Pancreas (tissue), 10 donors: ENCODE measurements around the gene TMEM145. TPM values are rescaled to one million over a fixed set of nuclear protein-coding genes. Genes with fewer than 3 reads are reported as not detected.
A peak's percentile ranks its signal among the peaks of the same experiment; 100 is the strongest.

ENCODE experiments used
- ATAC-seq, 4 donors: fragments of 200-7000 bp; cut with Tn5 transposase; one replicate each; pipeline versions ENCODE4 v1.8.0 to v1.9.1; 2020; ENCODE audit warnings: mild to moderate bottlenecking in 4 of 4, moderate library complexity in 4 of 4
- DNase-seq, 6 donors: peaks; one replicate each; pipeline ENCODE4 v3.0.0-alpha.2; 2020
- FAIRE-seq: peaks from 2 replicates; lab custom pipeline; 2012; peaks lifted over from hg19 to GRCh38; lab: Jason Lieb, UNC
- H3K27ac ChIP-seq, 4 donors: fragments of 200-600 bp; sonication (generic); 1 replicate in 3 of 4; 2 replicates in 1 of 4; pipeline versions ENCODE4 v1.5.0 to v1.8.0; 2020
- H3K27me3 ChIP-seq, 4 donors: fragments of 200-600 bp; one replicate each; pipeline ENCODE4 v1.8.0; 2021
- H3K36me3 ChIP-seq, 3 donors: fragments of 200-600 bp; sonication (generic) in 1 of 3; one replicate each; pipeline versions ENCODE4 v1.5.0 to v1.8.0; 2020 to 2021
- H3K4me1 ChIP-seq, 3 donors: fragments of 200-600 bp; one replicate each; pipeline ENCODE4 v1.8.0; 2021
- H3K4me3 ChIP-seq, 4 donors: fragments of 200-600 bp; sonication (generic) in 2 of 4; one replicate each; pipeline versions ENCODE4 v1.5.0 to v1.8.0; 2020 to 2021
- H3K9me3 ChIP-seq, 4 donors: fragments of 200-600 bp; one replicate each; pipeline ENCODE4 v1.8.0; 2021
- WGBS, 2 donors: extraction: QIAGEN DNeasy Blood & Tissue Kit; methylation state at CpG; one replicate each; pipeline ENCODE4 v1.1.7; 2013; 5-methylcytosine and 5-hydroxymethylcytosine counted together
- intact Hi-C, 3 donors: fragments of 100-400 bp; cut with DNase I; formaldehyde crosslinking; loops; one replicate each; pipeline versions ENCODE4 v1.11.1 to v1.14.2; 2022
- polyA plus RNA-seq, 2 donors: library from polyadenylated mRNA; stranded (reverse); fragments of 200-250 nt; gene quantifications; one replicate each; pipeline ENCODE4 v1.2.3, GENCODE V29; 2013
- total RNA-seq, 6 donors: library from RNA; stranded (reverse); fragmentation: NEBNext Ultra II Directional in 4 of 6; extraction: Animal tissue kit (Norgen Biotek cat#: 25700) in 4 of 6; gene quantifications; one replicate each; pipeline versions ENCODE4 v1.2.1 to v1.2.4, GENCODE V29; 2021 to 2023
- TF ChIP-seq, protein P1 (sequence below), 4 donors: fragments of 200-600 bp; sonication (generic) in 3 of 4; IDR thresholded peaks; one replicate each; pipeline versions ENCODE4 v1.5.0 to v1.8.0; 2021; ENCODE audit warnings: antibody characterized with exemption in 4 of 4
- donor health status: healthy with polysubstance abuse.
- donor health status: DM: no; HTN: no; CAD: no; lungs with moderate emphysema.
- donor health status: DM: no; HTN: no; CAD: no.
- donor health status: control.
- donor health status: control.
- donor health status: Bipolar disorder and iron deficiency.
- donor health status: DM: yes; HTN: yes; CAD: no.
- donor health status: DM: no; HTN: no; CAD: no.
- donor health status: DM: no; HTN: no; CAD: no.
- donor health status: DM: yes; HTN: yes; CAD: no.

Gene TMEM145
- total and polyA plus RNA-seq, 8 donors: 0.46 to 8.2 (median 1.0) TPM

GRCh38 chr19:42295342-42295741 is 17.8 kb upstream of the TMEM145 start:
- Histone ChIP-seq H3K9me3 (no peaks in the 10 kb centered on the region), H3K27ac (no peak overlapping the region), H3K4me1 (no peaks in the 10 kb centered on the region), H3K27me3 (no peaks in the 10 kb centered on the region), H3K36me3 (peaks cover 0 to 23% (median 18%) of the 10 kb centered on the region in 3 donors), H3K4me3 (no peak overlapping the region)
- intact Hi-C loops: loop anchor here in 1 of 3 donors (10.0 kb wide), 2 partner anchors 51 to 161 kb away; partner anchors contain the start of genes GSK3A and POU2F2
- TF ChIP-seq, protein P1, sequence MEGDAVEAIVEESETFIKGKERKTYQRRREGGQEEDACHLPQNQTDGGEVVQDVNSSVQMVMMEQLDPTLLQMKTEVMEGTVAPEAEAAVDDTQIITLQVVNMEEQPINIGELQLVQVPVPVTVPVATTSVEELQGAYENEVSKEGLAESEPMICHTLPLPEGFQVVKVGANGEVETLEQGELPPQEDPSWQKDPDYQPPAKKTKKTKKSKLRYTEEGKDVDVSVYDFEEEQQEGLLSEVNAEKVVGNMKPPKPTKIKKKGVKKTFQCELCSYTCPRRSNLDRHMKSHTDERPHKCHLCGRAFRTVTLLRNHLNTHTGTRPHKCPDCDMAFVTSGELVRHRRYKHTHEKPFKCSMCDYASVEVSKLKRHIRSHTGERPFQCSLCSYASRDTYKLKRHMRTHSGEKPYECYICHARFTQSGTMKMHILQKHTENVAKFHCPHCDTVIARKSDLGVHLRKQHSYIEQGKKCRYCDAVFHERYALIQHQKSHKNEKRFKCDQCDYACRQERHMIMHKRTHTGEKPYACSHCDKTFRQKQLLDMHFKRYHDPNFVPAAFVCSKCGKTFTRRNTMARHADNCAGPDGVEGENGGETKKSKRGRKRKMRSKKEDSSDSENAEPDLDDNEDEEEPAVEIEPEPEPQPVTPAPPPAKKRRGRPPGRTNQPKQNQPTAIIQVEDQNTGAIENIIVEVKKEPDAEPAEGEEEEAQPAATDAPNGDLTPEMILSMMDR (IDR thresholded peaks at IDR 0.05): no peak
- FAIRE-seq (no peak), ATAC-seq (no peak), DNase-seq (peak in 1 of 6 donors; percentile 15)
- 60 to 71% methylated on average over 5 of the region's 5 CpGs for WGBS, 2 donors

- TF ChIP-seq, protein P1 (IDR thresholded peaks at IDR 0.05): peak; percentile 86 to 91 (median 89)
- DNase-seq: peak; percentile 71 to 97 (median 86)
- intact Hi-C loops: loop anchor here in 1 of 3 donors (10.0 kb wide), 2 partner anchors 51 to 161 kb away; partner anchors contain the start of genes GSK3A and POU2F2
- Histone ChIP-seq H3K4me1 (no peaks in the 10 kb centered on the region), H3K9me3 (no peaks in the 10 kb centered on the region), H3K36me3 (peaks cover 0 to 16% (median 14%) of the 10 kb centered on the region in 3 donors), H3K4me3 (no peak overlapping the region), H3K27ac (no peak overlapping the region), H3K27me3 (no peaks in the 10 kb centered on the region)
- WGBS, 2 donors: 78 to 79% methylated on average over 6 of the region's 6 CpGs
- ATAC-seq: peak; percentile 73 to 93 (median 86)
- FAIRE-seq: no peak
Observed at GRCh38 chr19:42295831-42296525, 17.1 kb upstream of the TMEM145 start.

GRCh38 chr19:42297039-42297438 is 16.1 kb upstream of the TMEM145 start:
- 88 to 91% methylated on average over 15 of the region's 15 CpGs for WGBS, 2 donors
- H3K36me3 ChIP-seq: peaks cover 0 to 11% (median 6%) of the 10 kb centered on the region in 3 donors
- ATAC-seq (no peak), DNase-seq (no peak), FAIRE-seq (no peak)
- H3K4me3 ChIP-seq: no peak overlapping the region
- peaks cover 0 to 6% (median 5%) of the 10 kb centered on the region in 3 donors for H3K4me1 ChIP-seq
- no peak overlapping the region for H3K27ac ChIP-seq
- H3K9me3 ChIP-seq: no peaks in the 10 kb centered on the region
- intact Hi-C loops: loop anchor here in 1 of 3 donors (10.0 kb wide), 2 partner anchors 52 to 162 kb away; partner anchors contain the start of genes GSK3A and POU2F2
- H3K27me3 ChIP-seq: no peaks in the 10 kb centered on the region
- TF ChIP-seq, protein P1 (IDR thresholded peaks at IDR 0.05): no peak

DNA sequence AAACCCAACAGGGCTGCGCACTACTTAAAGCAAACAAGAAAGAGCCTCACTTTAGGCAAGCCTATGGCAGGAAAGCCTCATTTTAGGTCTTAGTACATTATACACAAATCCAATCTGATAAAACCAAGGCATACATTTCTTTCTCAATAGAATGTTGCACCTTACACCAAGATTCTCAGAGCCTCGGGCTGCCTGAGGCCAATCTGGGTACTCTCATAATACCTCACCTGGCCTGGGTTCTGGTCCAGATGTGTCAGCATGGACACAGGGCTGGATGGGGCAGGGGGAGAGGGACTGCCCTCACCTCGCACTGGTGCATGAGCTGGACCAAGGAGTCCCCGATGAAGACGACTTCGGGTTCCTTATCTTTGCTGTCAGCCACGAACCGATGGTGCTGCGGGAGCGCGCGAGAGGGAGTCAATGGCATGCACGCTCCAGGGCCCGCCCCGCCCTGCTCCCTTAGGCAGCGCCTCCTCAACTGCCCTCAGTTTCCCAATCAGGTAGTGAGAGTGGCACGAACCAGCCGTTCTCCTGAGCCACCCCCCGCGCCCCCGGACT is 11.4 kb upstream of the TMEM145 start, which contains the start of gene PRR19:
Gene PRR19 (plus strand): TSS at position 487 of the 558 bp plus-strand sequence. CDS start 7,453 bp downstream, outside the sequence.
- FAIRE-seq (no peak), ATAC-seq (peak; percentile 7 to 47 (median 34))
- intact Hi-C loops: no loop called here

More for the DNA sequence above, 11.4 kb upstream of the TMEM145 start, which contains the start of gene PRR19:
- H3K27ac ChIP-seq: peak within 1 kb of the TSS in 2 of 4 donors; percentile 35 to 56
- no peaks in the 10 kb centered on the region for H3K36me3 ChIP-seq
- H3K27me3 ChIP-seq: no peaks in the 10 kb centered on the region
- DNase-seq: peak in 1 of 6 donors; percentile 53
- TF ChIP-seq, protein P1 (IDR thresholded peaks at IDR 0.05): no peak
- WGBS, 2 donors: 7% methylated on average over 21 of the region's 21 CpGs
- H3K4me1 ChIP-seq: peaks cover 0 to 6% (median 5%) of the 10 kb centered on the region in 3 donors
- H3K4me3 ChIP-seq: peak within 1 kb of the TSS; percentile 47 to 82 (median 56)
- no peaks in the 10 kb centered on the region for H3K9me3 ChIP-seq
